Stimulated activated CD4-positive, alpha-beta T cell treated with anti-CD3 and anti-CD28 coated beads, Interleukin-1b, Interleukin-23, amount 100 ng/mL, for 24 hours (primary cell): ENCODE data around the gene ENPP5.
A peak's percentile ranks its signal among the peaks of the same experiment; 100 is the strongest.
"Not testable (repeated sequence)": the region's sequence is repeated elsewhere in the genome, so short reads cannot be mapped to it uniquely, and the experiment has no call there.

Source experiments
- DNase-seq, 4 experiments: peaks; one replicate each; pipeline ENCODE4 v3.0.0-alpha.2; 2020; ENCODE audit warnings: low read depth in 4 of 4, low spot score in 1 of 4

Gene ENPP5

DNA sequence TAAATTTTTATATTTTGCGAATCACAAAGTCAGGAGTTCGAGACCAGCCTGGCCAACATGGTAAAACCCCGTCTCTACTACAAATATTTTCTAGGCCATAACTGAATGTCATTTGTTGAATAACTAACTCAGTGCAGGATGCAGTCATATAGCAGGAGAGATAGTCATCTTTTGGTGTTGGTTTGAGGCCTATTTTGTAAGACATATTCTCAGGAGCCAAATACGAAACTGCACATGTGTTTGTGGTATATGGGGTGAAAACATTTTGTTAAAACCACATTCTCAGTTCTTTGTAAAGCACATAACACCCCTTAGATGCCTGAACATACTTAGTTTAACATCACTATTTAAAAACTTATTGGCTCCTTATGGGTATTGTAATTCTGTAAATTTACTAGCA is 4.7 kb upstream of the ENPP5 start:
- no peak for DNase-seq

DNA sequence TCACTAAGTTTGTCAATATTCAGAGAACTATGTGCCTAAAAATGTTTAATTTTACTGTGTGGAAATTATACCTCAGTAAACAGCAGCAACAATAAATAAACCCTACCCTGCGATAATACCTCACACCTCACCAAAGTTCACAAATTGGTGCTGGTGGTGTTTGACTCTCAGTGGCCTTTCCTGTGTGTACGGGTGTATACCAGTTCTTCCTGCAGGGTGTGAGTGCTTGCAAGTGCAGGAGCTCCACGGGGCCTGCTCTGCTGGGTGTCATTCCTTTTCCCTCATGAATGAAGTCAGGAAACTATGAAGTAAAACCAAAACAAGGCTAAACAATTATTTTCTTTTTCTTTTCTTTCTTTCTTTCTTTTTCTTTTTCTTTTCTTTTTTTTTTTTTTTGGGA is 4.1 kb upstream of the ENPP5 start:
- DNase-seq = no peak

DNA sequence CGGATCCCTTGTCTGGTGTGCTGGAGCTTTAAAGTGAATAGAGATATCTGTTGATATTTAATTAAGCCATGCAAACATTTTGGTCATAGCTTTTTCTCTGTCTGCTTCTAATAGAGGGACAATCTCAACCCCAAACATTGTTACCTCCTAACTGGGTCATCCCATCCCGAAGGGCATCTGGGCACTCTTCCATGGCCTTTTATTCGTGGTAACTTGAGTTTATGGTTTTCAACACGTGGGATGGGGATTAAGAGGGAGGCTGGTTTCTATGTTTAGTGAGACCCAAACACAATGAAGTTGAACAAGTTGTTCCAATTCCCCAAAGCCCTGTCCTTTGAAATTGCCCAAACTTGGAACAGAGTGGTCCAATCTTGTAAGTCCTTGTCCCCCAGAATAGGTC is 1.4 kb upstream of the ENPP5 start:
- no peak for DNase-seq

DNA sequence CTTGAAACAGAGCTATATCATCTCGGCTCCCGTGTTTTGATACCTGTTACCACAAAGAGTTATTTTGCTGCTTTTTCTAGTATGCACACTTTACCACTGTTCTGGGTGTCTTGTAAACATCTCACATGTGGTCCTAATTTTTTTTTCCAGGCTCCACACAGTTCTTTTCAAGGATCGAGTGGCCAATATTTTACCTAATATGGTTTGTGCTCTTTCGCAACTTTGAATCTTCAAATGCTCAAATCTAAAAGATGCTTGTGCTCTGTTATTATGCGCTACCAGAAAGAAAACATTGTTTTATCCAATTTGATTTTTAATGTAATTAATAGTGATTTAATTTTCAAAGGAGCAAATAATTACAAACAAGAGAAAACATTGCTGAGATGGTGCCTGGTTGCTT is 10.7 kb downstream of the ENPP5 start:
- DNase-seq = no peak

DNA sequence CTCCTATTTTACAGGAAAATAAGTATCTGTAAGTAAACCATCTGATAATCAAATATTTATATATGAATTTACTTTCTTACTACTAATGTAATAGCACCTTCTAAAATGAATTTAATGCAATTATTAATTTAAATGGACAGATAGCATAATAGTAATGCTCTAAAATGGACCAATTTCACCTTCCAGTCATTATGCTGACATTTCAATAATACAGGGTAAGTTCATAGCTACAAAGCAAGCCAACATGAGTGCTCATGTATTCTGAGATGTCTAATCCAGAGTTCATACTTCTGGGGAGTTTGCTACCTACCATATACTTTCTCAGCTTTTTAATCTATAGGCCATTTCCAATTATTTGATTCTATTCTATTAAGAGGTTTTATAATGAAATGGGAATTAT is 11.6 kb downstream of the ENPP5 start:
- no peak for DNase-seq

DNA sequence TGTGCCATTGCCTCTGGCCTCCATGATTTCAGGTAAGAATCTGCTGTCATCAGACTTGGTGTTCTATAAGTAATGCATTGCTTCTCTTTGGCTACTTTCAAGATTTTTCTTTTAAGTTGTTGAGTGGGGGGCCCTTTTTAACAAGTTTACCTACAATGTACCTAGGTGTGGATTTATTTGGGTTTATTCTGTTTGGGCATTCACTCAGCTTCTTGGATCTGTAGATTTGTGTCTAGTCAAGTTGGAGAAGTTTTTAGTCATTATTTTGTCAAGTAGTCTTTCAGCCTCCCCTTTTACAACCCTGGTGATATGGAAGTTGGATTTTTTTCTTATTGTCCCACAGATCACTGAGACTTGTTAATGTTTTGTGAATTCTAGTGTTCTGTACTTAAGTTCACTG is 14.1 kb downstream of the ENPP5 start:
- DNase-seq = no peak

DNA sequence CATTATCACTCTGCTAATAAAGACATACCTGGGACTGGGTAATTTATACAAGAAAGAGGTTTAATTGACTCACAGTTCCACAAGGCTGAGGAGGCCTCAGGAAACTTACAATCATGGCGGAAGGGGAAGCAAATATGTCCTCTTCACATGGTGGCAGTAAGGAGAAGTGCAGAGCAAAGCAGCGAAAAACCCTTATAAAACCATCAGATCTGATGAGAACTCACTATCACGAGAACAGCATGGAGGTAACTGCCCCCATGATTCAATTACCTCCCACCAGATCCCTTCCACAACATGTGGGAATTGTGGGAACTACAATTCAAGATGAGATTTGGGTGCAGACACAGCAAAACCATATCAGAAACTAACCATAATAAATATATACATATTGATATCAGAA is 21.7 kb downstream of the ENPP5 start:
- not testable (repeated sequence) for DNase-seq

DNA sequence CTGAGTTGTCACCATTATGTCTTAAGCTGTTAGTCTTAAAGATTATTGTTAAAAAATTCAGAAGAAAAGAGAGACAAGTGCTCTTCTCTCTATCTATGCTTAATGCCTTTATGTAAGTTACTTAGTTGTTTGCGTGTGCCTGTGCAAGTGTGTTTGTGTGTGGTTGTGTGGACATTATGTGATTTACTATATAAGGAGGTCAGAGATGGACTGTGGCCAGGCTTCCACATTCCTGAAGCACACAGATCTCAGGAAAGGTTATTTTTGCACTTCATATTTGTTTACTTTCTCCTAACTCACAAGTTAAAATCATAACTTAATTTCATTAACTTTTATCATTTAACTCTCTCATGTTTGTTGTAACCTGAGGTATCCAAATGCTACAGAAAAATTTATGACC is 26.5 kb downstream of the ENPP5 start:
- DNase-seq = no peak

DNA sequence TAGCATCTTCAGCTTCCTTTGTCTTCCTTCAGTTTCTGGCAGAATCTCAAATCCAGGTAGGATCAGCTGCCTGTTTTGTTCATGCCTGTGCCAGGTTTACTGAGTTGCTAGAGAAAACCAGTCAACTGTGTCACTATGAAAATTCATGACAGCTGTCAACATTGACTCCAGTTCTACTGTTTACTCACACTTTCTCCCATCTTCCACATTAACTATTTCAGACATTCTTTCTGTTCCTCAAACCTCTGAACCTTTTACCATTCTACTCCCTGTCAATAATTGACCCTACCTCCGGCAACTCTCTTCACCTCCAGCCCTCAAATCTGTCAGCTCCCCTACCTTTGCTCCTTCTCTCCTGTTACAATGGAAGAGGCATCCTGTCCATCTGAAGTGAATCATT is 32.5 kb downstream of the ENPP5 start:
- no peak for DNase-seq

DNA sequence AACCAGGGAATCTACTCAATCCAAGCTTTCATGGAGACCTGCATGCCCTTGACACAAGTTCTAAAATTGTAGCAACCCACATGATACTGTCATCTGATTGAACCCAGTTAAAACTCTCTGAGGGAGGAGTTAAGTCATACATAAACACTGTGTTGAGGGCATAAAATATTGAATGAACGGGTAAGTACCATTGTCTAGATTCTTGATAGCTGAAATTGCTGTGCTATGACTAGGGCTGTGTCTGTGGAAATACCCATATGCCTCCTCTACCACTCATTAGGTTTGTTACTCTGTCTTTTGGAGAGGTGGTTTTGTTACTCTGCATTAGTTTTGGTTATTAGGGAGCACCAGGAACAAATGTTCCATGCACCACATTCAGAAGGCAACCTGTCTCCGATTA is 33.4 kb downstream of the ENPP5 start:
- no peak for DNase-seq

DNA sequence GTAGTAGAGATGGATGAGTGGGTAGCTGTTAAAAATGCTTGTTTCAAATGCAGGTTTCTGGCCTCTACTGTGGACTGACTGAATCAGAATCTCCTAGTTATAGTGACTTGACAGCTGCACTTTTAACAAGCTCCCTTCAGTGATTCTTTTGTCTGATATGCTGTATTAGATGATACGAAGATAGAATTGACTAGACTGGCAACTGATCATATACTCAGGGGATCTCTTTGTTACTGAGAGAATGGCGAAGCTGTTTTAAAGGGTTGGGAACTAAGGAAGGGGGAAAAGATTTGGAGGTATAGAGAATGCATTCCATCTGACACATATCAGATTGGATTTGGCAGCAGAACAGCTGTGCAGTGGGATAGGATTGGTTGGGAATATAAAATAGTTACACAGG is 33.9 kb downstream of the ENPP5 start:
- DNase-seq = no peak

DNA sequence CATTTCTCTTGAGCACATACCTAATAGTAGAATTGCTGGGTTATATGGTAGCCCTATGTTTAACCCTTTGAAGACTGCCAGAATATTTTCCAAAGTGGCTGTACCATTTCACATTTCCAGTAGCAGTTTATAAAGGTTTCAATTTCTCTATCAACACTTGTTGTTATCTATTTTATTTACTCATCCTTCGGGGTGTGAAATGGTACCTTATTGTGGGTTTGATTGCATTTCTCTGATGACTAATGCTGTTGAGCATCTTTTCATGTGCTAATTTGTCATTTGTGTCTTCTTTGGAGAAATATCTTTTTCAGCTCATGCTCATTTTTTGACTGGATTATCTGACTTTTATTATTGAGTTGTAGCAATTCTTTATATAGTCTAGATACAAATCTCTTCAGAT is 35.6 kb downstream of the ENPP5 start:
- no peak for DNase-seq

DNA sequence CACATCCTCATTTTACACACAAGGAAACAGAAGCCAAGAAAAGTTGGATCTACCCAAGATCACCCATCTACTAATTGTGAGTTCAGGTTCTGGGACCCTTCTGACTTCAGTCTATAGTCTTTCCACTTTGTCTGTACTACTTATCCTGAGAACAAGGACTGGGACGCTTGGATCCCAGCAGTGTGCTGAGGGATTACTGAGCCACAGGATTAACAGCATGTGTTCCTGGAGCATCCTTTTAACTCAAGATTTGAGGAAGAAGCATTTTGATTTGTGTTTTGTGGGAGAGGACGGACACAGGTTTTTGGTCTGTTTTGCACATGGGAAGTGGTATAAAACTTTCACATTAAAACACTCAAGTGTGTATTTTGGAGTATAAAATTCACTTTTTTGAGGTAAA is 36.6 kb downstream of the ENPP5 start:
- DNase-seq = no peak

DNA sequence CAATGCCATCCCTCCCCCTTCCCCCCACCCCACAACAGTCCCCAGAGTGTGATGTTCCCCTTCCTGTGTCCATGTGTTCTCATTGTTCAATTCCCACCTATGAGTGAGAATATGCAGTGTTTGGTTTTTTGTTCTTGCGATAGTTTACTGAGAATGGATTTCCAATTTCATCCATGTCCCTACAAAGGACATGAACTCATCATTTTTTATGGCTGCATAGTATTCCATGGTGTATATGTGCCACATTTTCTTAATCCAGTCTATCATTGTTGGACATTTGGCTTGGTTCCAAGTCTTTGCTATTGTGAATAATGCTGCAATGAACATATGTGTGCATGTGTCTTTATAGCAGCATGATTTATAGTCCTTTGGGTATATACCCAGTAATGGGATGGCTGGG is 39.5 kb downstream of the ENPP5 start:
- DNase-seq = not testable (repeated sequence)

DNA sequence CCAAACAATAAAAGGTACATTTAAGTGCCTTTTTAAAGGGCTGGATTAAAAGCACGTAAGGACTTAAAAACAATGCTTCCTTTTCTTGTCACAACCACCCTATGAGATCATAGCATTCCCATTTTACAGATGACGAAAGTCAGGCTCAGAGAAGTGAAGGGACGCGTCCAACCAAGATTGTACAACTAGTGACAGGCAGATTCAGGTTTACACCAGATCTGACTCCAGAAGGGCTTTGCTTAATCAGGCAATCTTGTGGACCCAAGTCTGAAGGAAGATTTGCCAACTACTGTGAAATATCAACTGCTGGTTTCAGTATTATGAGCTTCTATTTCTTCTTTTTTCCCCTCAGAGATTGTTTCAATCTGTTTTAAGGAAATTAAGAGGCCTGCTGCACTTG is 40.1 kb downstream of the ENPP5 start:
- DNase-seq = no peak

DNA sequence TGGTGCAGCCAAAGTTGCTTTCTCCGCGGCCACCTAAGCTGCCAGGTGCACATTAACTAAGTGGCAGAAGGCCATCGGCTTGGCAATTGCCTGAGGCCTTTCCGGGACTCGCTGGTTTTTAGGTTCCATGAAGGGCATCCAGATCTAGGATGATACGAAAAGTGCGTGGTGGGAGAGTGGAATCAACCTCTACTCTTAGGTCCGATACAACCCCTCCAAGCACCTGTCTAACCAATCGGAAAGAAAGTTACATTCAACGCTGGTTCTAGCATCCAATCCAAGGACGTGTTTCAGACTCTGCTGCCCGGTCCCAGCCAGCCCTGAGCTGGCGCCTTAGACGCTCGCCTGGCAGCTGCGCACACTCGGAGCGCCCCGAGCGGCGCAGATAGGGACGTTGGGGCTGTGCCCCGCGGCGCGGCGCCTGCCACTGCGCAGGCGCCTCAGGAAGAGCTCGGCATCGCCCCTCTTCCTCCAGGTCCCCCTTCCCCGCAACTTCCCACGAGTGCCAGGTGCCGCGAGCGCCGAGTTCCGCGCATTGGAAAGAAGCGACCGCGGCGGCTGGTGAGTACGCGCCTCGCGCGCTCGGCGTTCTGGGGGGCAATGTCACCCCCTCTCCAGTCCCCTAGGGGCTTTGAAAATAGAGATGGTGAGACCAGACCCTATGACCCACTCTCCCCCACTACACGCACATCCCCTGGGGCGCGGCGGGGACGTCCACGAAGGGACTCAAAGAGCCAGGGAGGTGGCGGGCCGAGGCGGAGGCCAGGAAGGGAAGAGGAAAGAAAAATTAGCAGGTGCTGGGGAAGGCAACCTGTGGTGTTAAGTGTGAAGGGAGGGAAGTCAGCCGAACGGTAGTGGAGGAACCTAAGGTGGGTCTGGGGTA is 40.9 kb downstream of the ENPP5 start, which contains the start of gene ENPP4:
Gene ENPP4 (plus strand): TSS at position 361 of the 883 bp plus-strand sequence. CDS start 9,595 bp downstream, outside the sequence.
- peak; percentile 61 to 85 (median 75) for DNase-seq

DNA sequence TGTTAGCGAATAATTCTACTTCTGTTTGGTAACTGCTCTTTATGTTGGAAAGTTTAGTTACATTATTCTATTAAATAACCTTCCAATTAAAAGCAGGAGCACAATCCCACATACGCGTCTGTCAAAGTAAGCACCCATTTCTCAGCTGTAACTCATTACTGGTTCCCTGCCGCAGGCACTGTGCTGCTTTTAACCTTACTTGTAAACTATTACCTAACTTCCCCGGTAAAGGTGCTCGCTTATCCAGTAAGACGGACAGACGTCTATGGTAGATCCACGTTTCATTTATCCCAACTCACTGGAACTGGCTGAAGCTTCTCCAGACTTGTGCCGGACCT is 41.5 kb downstream of the ENPP5 start:
- peak in 2 of 4 experiments; percentile 0 to 1 for DNase-seq

DNA sequence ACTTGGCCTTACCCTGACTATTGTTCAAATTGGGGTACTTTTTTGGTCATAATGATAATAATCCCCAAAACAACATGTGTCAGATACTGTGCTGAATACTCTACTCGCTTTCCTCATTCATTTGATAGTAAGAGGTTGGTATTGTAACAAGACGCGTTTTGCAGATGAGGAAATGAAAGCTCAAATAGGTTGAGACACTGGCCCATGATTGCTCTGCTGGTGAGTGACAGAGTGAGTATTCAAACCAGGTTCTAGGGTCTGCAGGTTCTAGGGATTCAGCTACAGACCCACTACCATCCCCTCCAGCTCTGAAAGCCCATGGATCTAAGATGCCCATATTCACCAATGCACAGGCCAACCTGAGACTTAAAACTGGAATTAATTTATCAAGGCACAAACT is 42.3 kb downstream of the ENPP5 start:
- DNase-seq = no peak

DNA sequence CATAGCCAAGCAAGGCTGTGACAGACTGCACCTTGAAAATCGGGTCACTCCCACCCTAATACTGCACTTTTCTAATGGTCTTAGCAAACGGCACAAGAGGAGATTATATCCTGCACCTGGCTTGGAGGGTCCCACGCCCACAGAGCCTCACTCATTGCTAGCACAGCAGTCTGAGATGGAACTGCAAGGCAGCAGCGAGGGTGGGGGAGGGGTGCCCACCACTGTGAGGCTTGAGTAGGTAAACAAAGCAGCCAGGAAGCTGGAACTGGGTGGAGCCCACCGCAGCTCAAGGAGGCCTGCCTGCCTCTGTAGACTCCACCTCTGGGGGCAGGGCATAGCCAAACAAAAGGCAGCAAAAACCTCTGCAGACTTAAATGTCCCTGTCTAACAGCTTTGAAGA is 51.1 kb downstream of the ENPP5 start:
- DNase-seq = not testable (repeated sequence)

DNA sequence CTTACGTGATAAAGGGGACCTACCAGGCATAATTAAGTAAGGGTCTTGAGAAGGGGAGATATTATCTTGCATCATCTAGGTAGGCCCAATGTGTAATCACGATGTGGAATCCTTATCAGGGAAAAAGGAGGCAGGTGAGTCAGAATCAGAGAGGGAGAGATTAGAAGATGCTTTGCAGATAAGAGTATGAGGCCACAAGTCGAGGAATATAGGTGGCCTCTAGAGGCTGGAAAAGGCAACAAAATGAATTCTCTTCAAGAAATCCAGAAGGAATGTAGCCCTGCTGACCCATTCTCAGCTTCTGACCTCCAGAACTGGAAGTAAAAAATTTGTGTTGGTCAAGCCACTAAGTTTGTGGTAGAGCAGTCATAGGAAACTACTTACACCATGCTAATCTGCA is 51.9 kb downstream of the ENPP5 start:
- DNase-seq = no peak

DNA sequence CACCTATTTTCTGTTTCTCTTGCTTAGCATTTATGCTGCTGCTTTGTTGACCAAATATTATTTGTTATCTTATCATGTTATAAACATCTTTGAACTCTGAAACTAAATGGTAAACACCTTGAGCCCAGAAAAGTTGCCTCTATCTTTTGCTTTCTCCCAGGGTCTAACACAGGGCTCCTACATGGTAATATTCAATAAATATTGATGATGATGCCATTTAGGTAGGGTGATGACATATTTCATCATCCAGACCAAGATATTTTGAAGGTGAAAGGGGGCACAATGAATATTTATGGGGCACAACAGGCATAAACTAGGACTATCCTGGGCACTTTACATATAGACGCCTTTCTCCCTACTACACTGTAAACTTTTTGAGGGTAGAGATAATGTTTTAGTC is 52.6 kb downstream of the ENPP5 start:
- DNase-seq = no peak

DNA sequence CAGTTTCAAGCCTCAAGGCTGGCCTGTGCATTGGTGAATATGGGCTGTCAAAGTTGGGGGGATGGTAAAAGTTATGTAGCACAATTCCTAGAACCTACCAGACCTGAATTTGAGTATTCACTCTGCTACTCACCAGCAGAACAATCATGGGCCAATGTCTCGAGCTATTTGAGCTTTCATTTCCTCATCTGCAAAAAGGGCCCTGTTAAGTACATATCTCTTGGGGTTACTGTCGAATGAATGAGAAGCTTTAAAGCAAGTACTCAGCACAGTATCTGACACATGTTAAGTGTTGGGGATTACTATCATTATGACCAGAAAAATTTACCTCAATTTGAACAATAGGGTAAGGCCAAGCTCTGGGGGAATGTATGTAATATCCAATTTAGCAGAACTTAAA is 54.5 kb downstream of the ENPP5 start:
- DNase-seq = no peak

DNA sequence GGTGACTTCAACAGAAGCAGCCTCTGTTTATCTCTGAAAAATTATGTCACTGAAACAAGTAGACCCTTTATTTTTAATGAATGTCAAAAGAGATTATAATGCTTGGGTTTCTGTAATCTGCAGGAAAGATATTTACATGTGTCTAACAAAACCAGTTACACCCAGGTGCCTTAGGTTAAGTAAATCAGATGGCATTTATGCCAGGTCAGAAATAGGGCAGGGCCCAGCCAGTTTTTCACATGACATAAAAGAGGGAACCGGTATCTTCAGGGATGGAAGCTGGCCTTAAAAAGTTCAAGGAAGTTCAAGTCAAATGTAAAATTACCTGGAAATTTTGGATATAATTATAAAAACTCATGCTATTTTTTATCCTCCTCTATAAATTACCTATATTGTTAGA is 55.1 kb downstream of the ENPP5 start:
- no peak for DNase-seq
